VCaP (cell line): ENCODE data around the gene GNPTAB.

Experiments used
- H3K27ac ChIP-seq: fragments of 450-650 bp; 2 replicates; pipeline ENCODE4 v1.5.1; 2017
- TF ChIP-seq, protein P1 (sequence below): fragments of 450-650 bp; conservative IDR thresholded peaks from 2 replicates; pipeline ENCODE4 v1.5.1; 2017; ENCODE audit warnings: mild to moderate bottlenecking, moderate library complexity

The GNPTAB gene

DNA sequence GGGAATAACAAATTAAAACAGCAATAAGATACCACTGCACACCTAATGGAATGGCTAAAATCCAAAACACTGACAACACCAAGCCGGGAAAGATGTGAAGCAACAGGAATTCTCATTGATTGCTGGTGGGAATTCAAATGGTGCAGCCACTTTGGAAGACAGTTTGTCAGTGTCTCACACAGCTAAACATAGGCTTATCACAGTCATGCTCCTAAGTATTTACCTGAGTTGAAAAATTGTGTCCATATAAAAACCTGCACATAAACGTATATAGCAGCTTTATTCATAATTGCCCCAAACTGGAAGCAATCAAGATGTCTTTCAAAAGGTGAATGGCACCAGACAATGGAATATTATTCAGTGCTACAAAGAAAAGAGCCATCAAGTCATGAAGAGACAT lies 21.6 kb downstream of the GNPTAB start:
- no peak overlapping the region for H3K27ac ChIP-seq
- TF ChIP-seq, protein P1, sequence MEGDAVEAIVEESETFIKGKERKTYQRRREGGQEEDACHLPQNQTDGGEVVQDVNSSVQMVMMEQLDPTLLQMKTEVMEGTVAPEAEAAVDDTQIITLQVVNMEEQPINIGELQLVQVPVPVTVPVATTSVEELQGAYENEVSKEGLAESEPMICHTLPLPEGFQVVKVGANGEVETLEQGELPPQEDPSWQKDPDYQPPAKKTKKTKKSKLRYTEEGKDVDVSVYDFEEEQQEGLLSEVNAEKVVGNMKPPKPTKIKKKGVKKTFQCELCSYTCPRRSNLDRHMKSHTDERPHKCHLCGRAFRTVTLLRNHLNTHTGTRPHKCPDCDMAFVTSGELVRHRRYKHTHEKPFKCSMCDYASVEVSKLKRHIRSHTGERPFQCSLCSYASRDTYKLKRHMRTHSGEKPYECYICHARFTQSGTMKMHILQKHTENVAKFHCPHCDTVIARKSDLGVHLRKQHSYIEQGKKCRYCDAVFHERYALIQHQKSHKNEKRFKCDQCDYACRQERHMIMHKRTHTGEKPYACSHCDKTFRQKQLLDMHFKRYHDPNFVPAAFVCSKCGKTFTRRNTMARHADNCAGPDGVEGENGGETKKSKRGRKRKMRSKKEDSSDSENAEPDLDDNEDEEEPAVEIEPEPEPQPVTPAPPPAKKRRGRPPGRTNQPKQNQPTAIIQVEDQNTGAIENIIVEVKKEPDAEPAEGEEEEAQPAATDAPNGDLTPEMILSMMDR, result no peak

- no peak overlapping the region for H3K27ac ChIP-seq
- TF ChIP-seq, protein P1, result no peak
Measured at GRCh38 chr12:101806265-101806664, 24.5 kb downstream of the GNPTAB start.

DNA sequence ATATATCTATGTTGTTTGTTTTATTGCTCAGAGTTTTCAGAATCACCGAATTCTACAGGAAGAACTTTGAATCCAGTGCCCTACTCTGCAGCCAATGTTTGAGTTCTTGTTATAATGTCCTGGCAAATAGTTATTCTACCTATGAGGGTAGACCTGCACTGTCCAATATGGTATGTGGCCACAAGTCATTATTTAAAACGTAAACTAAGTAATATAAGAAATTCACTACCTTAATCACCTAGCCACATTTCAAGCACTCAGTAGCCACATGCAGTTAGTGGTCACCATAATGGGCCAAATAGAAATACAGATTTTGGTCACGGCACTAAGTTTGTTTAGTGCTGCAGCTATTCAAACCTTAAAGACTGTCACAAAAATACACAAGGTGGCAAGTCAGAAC lies 26.4 kb downstream of the GNPTAB start:
- no peak overlapping the region for H3K27ac ChIP-seq
- TF ChIP-seq, protein P1, result no peak

DNA sequence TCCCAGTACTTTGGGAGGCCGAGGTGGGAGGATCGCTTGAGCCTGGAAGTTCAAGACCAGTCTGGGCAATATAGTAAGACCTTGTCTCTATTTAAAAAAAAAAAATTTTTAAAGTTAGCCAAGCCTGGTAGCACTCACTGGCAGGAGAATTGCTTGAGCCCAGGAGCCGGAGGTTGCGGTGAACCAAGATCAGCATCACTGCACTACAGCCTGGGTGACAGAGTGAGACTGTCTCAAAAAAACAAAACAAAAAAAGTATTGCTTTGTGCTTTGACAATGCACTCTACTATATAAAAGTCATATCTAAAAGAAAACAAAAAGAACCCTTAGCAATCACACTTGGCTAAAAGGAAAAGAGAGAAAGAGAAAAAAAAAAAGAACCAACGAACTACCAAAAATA lies 26.8 kb downstream of the GNPTAB start:
- no peak overlapping the region for H3K27ac ChIP-seq
- TF ChIP-seq, protein P1, result no peak

DNA sequence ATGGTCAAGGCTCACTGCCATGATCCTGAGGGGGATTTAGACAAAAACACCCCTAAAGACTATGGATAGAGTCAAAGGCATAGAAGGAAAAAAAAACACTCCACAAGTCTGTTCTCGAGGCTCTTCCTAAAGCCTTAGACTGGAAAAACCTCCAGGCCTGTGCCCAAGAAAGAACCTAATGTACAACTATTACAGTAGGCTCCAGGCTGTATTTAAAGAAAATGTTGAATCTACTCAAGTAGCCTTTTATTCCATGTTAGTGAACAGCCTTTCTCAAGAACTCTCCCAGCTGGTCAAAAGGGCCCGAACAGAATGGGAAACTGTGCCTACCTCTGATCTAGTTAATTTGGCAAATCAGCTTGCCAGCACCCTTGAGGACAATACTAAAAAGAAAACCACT lies 28.3 kb downstream of the GNPTAB start:
- TF ChIP-seq, protein P1, result no peak
- H3K27ac ChIP-seq, result no peak overlapping the region

- H3K27ac ChIP-seq, result no peak overlapping the region
- TF ChIP-seq, protein P1, result no peak
Measured at GRCh38 chr12:101799774-101800173, 31.0 kb downstream of the GNPTAB start.

- no peak overlapping the region for H3K27ac ChIP-seq
- TF ChIP-seq, protein P1, result no peak
Measured at GRCh38 chr12:101795786-101796185, 35.0 kb downstream of the GNPTAB start.

DNA sequence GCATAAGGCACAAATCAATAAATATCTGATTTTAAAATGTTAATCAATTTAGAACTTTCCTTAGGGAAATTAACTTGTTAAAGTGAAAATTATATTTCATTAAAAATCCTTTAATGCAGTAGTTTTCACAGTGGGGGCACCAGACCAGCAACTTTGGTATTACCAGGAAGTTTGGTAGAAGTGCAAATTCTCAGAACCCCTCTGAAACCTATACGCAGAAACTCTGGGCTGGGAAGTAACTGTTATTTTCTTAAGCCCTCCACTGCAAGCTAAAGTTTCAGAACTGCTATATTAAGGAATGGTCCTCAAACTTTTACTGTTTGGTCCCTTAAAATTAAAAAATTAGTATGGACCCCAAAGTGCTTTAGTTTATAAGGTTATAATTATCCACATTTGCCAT lies 35.7 kb downstream of the GNPTAB start:
- no peak overlapping the region for H3K27ac ChIP-seq
- TF ChIP-seq, protein P1, result no peak
